ENCODE data around the gene DAG1. TPM values are rescaled to one million over a fixed set of nuclear protein-coding genes. Genes with fewer than 3 reads are reported as not detected.

The DAG1 gene
- 60.9 and 90.8 TPM in 2 replicates for total RNA-seq (2014; rRNA removed)
- 32.6 TPM for polyA plus RNA-seq (2012)

DNA sequence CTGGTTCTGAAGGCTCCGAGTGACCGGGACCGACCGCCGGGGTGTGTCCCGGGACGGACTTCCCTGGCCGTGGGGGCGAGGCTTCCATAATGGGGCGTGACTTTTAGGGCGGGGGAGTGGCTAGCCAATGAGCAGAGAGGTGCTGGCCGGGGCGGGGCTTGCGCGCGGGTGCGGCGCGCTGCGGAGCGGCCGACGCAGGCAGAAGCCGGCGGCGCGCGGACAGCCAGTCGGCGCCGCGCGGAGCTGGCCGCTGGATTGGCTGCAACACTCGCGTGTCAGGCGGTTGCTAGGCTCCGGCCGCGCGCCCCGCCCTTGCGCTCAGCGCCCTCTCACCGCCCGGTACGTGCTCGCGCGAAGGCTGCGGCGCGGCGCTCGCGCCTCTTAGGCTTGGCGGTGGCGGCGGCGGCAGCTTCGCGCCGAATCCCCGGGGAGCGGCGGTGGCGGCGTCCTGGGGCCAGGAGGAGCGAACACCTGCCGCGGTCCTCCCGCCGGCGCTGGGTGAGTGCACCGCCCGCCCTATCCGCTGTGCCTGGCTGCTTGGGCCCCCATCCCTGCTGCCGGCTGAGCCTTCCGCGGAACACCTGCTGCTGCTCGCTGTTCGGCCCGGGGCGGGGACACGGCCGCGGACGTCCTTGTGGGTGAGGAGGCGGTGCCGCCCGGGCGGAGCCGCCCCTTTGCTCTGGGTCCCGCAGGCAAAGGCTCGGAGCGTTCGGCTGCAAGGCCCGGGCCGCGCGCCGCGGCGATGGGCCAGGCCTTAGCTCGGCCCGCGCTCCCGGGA is at the start of gene DAG1:
TSS of gene DAG1 (plus strand) at position 332 of the 778 bp plus-strand sequence. CDS start 40,268 bp downstream, outside the sequence.
- peak; percentile 94 for DNase-seq (ENCODE audit: low read depth)

- no peak for DNase-seq (ENCODE audit: low read depth)
Observed at GRCh38 chr3:49421890-49422378, 48.1 kb upstream of the DAG1 start.

DNA sequence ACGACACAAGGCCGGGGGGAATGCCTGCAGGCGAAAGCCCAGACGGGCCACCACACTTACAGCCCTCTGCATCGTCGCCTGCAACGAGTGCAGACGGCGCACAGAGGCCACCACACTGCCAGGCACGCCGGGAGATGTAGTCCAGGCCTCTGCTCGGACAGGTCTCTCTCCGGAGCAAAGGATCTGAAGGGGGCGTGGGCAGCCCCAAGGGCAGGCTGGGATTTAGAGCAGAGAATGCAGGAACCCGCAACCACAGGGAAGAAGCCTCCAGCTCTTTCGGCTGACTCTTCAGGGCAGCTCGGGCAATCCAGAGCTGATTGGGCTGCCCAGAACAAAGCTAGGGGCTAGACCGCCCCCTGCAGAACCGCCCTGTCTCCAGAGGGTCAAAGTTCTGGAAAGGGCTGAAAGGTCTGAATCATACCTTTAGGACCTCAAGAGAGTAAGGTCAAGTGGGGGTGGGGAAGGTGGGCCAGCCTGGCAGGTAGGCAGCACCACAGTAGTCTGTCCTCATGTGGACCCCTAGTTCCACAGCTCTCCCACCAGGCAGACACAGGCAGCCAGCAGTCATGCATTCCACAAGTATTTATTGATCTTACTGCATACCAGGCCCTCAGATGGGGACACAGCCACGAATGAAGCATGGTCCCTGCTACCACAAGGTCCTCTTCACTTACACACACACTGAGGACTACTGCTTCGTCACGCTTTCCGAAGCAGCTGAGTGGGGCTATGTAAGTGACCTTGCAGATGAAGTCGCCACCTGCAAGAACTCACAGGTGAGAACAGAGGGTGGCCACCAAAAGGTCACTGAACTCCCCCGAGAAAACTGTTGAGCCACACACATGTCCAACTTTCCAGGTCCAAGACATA is 47.5 kb upstream of the DAG1 start, which contains the start of gene AMT:
TSS of gene AMT (minus strand) at position 95 of the 870 bp plus-strand sequence. CDS start at position 72, 23 bp downstream.
- no peak for DNase-seq (ENCODE audit: low read depth)

GRCh38 chr3:49424816-49425215 is 45.3 kb upstream of the DAG1 start:
- no peak for DNase-seq (ENCODE audit: low read depth)

- DNase-seq (ENCODE audit: low read depth): no peak
Observed at GRCh38 chr3:49427586-49427985, 42.5 kb upstream of the DAG1 start.

- DNase-seq (ENCODE audit: low read depth): no peak
Observed at GRCh38 chr3:49428752-49429080, 41.4 kb upstream of the DAG1 start.

- DNase-seq (ENCODE audit: low read depth): no peak
Observed at GRCh38 chr3:49434731-49435130, 35.3 kb upstream of the DAG1 start.

DNA sequence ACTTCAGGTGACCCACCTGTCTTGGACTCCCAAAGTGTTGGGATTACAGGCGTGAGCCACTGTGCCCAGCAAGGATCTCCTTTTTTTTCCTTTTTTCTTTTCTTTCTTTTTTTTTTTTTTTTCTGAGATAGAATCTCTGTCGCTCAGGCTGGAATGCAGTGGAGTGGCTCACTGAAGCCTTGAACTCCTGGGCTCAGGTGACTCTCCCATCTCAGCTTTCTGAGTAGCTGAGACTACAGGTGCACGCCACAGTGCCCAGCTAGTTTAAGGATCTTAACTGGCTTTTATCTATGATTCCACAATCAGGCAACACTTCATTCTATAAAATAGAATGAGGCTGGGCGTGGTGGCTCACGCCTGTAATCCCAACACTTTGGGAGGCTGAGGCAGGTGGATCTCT is 24.7 kb upstream of the DAG1 start:
- no peak for DNase-seq (ENCODE audit: low read depth)

GRCh38 chr3:49453621-49454020 is 16.4 kb upstream of the DAG1 start:
- no peak for DNase-seq (ENCODE audit: low read depth)

DNA sequence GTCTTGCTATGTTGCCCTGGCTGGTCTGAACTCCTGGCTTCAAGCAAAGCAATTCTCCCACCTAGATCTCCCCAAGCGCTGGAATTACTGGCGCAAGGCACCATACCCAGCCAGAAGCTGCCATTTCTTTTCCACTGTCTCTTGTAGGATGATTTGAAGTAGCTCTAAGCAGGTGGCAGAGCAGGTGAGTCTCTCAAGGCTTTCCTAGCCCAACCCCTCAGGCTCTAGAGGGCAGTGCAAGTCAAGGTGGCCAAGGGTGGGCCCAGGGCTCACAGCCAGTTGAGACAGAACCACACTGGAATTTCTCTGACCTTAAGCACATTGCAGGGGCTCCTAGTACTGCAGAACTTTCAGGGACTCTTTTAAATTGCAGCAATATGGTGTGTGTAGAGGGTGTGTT is 15.6 kb upstream of the DAG1 start:
- peak; percentile 49 for DNase-seq (ENCODE audit: low read depth)

DNA sequence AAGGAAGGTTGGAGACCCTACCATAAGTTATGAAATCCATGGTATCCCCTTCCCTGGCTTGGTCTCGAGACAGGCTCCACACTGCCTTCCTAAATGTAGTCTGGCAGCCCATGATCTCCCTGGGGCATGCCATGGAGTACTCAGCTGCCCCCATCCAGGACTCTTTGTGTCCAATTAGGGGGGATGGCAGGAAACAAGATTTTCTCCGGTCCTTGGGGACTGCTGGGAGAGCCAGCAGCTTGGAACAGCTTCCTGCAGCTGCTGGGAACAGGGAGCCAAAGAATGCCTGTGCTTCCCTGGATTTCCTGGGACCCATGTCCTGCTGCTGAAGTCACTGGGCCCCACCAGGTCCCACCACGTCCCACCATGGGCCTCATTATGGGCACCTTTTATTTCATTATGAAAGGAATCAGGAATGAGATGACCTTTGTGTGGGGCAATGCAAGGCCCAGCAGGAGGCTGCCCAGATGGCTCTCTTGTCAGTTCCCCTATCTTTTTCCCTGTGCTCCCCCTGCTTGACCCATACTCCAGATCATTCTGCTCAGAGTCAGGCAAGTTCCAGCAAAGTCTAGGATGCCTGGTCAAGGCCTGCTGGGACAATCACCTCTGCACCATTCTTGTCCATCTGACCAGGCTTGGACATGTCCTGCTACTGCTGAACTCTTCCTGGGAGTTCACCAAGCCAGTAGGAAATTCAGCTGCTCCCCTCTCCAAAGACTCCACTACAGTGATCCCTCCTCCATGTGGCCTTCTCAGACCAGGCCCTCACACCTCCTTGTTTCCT is 15.0 kb upstream of the DAG1 start:
- DNase-seq (ENCODE audit: low read depth): peak; percentile 84

- peak; percentile 33 for DNase-seq (ENCODE audit: low read depth)
Observed at GRCh38 chr3:49456466-49456865, 13.6 kb upstream of the DAG1 start.

DNA sequence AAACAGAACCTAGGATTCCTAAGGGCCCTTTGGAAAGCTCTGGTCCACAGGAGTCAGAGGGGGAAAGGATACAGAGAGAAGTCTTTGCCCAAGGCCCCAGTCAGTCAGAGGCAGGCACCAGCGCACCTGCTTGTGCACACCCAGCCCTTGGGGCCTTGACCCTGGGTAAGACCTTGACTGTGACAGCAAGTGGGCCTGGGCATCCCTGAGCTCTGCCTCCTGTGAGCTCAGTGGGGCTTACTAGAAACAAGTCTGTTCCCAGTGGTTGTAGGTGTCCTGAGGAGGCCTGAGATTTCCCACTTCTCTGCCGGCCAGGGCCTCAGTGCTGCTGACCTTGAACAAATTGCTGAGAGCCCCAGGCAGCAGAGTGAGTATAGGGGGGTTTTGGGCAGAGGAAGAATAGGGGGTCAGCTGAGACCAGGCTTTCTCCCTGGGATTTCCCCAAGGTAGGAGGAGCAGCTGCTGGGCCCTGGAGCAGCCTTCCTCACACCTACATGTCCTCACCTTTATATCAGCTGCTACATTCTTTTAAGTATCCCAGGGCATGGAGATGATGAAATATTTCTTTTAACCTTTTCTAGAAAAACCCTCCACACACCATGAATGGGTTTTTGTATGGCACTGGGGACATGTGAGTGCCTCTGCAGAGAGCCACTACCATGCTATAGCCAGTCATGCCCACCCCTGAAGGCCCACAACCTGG is 9.7 kb upstream of the DAG1 start:
- DNase-seq (ENCODE audit: low read depth): no peak

DNA sequence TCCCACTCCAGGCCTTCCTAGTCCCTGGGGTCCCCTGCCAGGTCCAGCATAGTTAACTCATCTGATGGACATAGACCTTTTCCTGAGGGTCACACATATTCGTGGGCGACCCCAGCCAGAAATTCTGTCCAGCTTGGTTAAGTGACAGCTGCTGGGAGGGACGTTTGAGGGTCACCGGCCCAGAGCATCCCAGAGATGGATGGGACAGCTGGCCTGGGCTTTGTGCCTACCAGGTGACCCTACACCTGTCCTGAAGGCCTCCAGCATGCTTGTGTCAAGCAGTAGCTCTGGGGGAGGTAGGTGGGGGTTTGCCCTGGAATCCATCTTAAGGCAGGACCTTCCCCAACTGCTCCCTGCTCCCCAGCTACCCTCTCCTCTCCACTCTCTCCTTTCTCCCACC is 9.1 kb upstream of the DAG1 start:
- DNase-seq (ENCODE audit: low read depth): no peak

DNA sequence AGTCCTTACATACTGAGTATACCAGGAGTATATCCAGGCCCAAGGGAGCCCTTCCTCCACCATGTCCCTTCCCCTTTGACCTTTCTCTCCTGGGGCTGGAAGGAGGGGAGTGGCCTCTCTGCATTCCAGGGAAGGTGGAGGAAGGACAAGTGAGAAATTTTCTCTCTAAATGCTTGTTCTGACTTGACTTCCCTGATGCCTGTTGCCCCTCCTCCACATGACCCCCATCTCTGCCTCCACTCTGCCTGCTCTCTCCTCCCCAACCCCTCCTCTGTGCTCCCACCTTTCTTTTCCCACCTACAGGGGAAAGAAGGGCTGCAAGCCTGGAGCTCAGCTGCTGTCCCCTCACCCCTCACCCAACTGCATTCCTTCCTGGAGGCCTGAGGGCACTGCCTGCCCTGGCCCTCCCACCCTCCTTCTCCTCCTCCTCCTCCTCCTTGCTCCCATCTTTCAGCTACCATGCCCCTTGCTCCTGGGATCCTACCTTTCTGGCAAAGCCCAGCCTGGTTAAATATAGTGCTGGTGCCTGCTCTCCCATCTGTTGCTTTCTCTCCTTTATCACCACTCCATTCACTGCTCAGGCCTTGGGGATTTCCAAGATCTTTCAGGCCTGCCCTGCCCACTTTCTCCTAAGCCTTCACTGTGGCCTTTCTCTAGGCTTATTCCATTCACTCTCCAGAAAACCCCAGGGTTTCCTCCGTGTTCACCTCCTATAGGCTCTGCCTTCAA is 8.5 kb upstream of the DAG1 start:
- peak; percentile 38 for DNase-seq (ENCODE audit: low read depth)

DNA sequence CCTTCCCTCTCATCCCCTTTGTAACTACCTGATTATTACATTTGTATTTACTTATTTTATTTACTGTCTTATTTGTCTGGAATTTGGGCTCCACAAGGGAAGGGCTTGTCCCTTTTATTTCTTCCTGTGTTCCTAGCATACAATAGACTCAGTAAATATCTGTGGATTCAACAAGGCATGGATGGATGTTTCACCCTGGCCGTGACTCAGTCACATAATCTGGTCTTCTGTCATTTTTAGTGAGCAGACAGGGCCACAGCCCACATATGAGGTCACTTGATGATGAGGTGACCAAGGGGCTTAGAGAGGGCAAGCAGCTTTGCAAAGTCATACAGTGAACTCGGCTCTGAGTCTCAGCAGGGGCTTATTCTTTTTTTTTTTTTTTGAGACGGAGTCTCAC is 7.8 kb upstream of the DAG1 start:
- peak; percentile 63 for DNase-seq (ENCODE audit: low read depth)

- no peak for DNase-seq (ENCODE audit: low read depth)
Observed at GRCh38 chr3:49465270-49466034, 4.6 kb upstream of the DAG1 start.

DNA sequence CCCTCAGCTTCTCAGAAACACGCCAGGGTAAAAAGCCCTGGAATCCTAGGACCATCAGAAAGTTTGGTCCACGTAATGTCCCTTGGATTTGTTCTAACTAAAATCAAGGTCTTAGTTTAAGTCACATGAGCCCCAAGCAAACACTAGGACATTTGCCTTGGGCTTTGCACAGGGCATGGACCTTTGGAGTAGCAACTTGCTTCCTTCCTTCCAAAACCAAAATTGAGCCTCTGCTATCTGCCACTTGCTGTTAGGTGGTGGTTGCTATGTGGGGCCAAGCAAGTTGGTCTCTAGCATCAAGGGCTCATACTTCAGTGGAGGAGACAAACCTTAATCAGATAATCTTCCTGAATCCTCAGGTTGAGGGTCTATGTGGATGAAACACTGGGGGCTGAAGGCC is 4.0 kb upstream of the DAG1 start:
- DNase-seq (ENCODE audit: low read depth): no peak
